ENCODE data around the gene TPD52L2.

TPD52L2 gene

GRCh38 chr20:63890201-63890576, 25.1 kb downstream of the TPD52L2 start:
- no peak overlapping the region for H3K4me3 ChIP-seq (replicated peaks; ENCODE audit: insufficient read depth, low read length)
- H3K27me3 ChIP-seq (ENCODE audit: insufficient read depth, poor library complexity, severe bottlenecking), result no peaks in the 10 kb centered on the region
- TF ChIP-seq SPI1 (IDR thresholded peaks at IDR 0.05; ENCODE audit: borderline replicate concordance, low read depth) (no peak), GABPA (IDR thresholded peaks at IDR 0.05; ENCODE audit: low read depth) (no peak), POLR2AphosphoS5 (IDR thresholded peaks at IDR 0.05; ENCODE audit: low read depth) (no peak), CTCF (IDR thresholded peaks at IDR 0.05; ENCODE audit: insufficient read depth, low read length) (no peak), REST (IDR thresholded peaks at IDR 0.05; ENCODE audit: insufficient replicate concordance, low read depth) (no peak)
- H3K27ac ChIP-seq (replicated peaks), result no peak overlapping the region
- DNase-seq (ENCODE audit: low read depth in 1 of 2, low spot score in 1 of 2), result no peak

- no peak for DNase-seq (ENCODE audit: low read depth in 1 of 2, low spot score in 1 of 2)
- Histone ChIP-seq H3K27me3 (ENCODE audit: insufficient read depth, poor library complexity, severe bottlenecking) (no peaks in the 10 kb centered on the region), H3K27ac (replicated peaks) (no peak overlapping the region), H3K4me3 (replicated peaks; ENCODE audit: insufficient read depth, low read length) (no peak overlapping the region)
- TF ChIP-seq SPI1 (IDR thresholded peaks at IDR 0.05; ENCODE audit: borderline replicate concordance, low read depth), result no peak
- TF ChIP-seq POLR2AphosphoS5 (IDR thresholded peaks at IDR 0.05; ENCODE audit: low read depth), result no peak
- TF ChIP-seq CTCF (IDR thresholded peaks at IDR 0.05; ENCODE audit: insufficient read depth, low read length), result no peak
- TF ChIP-seq GABPA (IDR thresholded peaks at IDR 0.05; ENCODE audit: low read depth), result no peak
Measured at GRCh38 chr20:63890616-63891015, 25.5 kb downstream of the TPD52L2 start.

GRCh38 chr20:63891061-63892002, 26.3 kb downstream of the TPD52L2 start:
- DNase-seq (ENCODE audit: low read depth in 1 of 2, low spot score in 1 of 2), result peak in 1 of 2 experiments; percentile 41
- no peak overlapping the region for H3K27ac ChIP-seq (replicated peaks)
- H3K4me3 ChIP-seq (replicated peaks; ENCODE audit: insufficient read depth, low read length), result no peak overlapping the region
- TF ChIP-seq POLR2AphosphoS5 (IDR thresholded peaks at IDR 0.05; ENCODE audit: low read depth) (no peak), GABPA (IDR thresholded peaks at IDR 0.05; ENCODE audit: low read depth) (no peak), SPI1 (IDR thresholded peaks at IDR 0.05; ENCODE audit: borderline replicate concordance, low read depth) (no peak), REST (IDR thresholded peaks at IDR 0.05; ENCODE audit: insufficient replicate concordance, low read depth) (no peak), CTCF (IDR thresholded peaks at IDR 0.05; ENCODE audit: insufficient read depth, low read length) (no peak)
- H3K27me3 ChIP-seq (ENCODE audit: insufficient read depth, poor library complexity, severe bottlenecking), result no peaks in the 10 kb centered on the region

Measured in HL-60 (cell line).